Trophoblast cell (in vitro differentiated cells and primary cell): ENCODE data around the gene SLC15A3.
"Not testable (repeated sequence)": the region's sequence is repeated elsewhere in the genome, so short reads cannot be mapped to it uniquely, and the experiment has no call there.

Experiments used
- DNase-seq, 2 donors: peaks; one replicate each; pipeline ENCODE4 v3.0.0-alpha.2; 2016
- H2AFZ ChIP-seq: 2 replicates; pipeline ENCODE4 v1.6.1; 2013; ENCODE audit warnings: low read length, moderate library complexity, mild to moderate bottlenecking; ENCODE audit not compliant: insufficient read depth, poor library complexity
- H2AK5ac ChIP-seq: 2 replicates; pipeline ENCODE4 v1.6.1; 2013; ENCODE audit warnings: mild to moderate bottlenecking, low read length
- H2BK120ac ChIP-seq: 2 replicates; pipeline ENCODE4 v1.6.1; 2013; ENCODE audit warnings: low read length, mild to moderate bottlenecking, moderate library complexity; ENCODE audit not compliant: insufficient read depth, poor library complexity
- H2BK12ac ChIP-seq: 2 replicates; pipeline ENCODE4 v1.6.1; 2013; ENCODE audit warnings: mild to moderate bottlenecking, low read length, moderate library complexity
- H2BK5ac ChIP-seq: 2 replicates; pipeline ENCODE4 v1.6.1; 2013; ENCODE audit warnings: low read length, low read depth, moderate library complexity, mild to moderate bottlenecking; ENCODE audit not compliant: poor library complexity
- H3K14ac ChIP-seq: 2 replicates; pipeline ENCODE4 v1.6.1; 2013; ENCODE audit warnings: mild to moderate bottlenecking, low read length
- H3K18ac ChIP-seq: 2 replicates; pipeline ENCODE4 v1.6.1; 2013; ENCODE audit warnings: mild to moderate bottlenecking, low read length
- H3K23ac ChIP-seq: 2 replicates; pipeline ENCODE4 v1.6.1; 2013; ENCODE audit warnings: low read length
- H3K27ac ChIP-seq: 2 replicates; pipeline ENCODE4 v1.5.1; 2013; ENCODE audit warnings: low read depth, mild to moderate bottlenecking, inconsistent platforms, low read length, moderate library complexity
- H3K27me3 ChIP-seq: 2 replicates; pipeline ENCODE4 v1.6.1; 2013; ENCODE audit warnings: inconsistent platforms, mild to moderate bottlenecking, low read length, moderate library complexity; ENCODE audit not compliant: insufficient read depth
- H3K36me3 ChIP-seq, 2 experiments: 1 replicate in 1 of 2; 2 replicates in 1 of 2; pipeline ENCODE4 v1.6.1; 2013; ENCODE audit warnings: low read length in 2 of 2, mild to moderate bottlenecking in 2 of 2, moderate library complexity in 1 of 2; ENCODE audit not compliant: insufficient read depth in 2 of 2, control insufficient read depth in 1 of 2
- H3K4ac ChIP-seq: 2 replicates; pipeline ENCODE4 v1.6.1; 2013; ENCODE audit warnings: low read depth, mild to moderate bottlenecking, low read length, moderate library complexity
- H3K4me1 ChIP-seq, 2 experiments: 1 replicate in 1 of 2; 2 replicates in 1 of 2; pipeline ENCODE4 v1.6.1; 2013; ENCODE audit warnings: low read length in 2 of 2, mild to moderate bottlenecking in 2 of 2, moderate library complexity in 1 of 2; ENCODE audit not compliant: insufficient read depth in 2 of 2, control insufficient read depth in 1 of 2
- H3K4me2 ChIP-seq: 2 replicates; pipeline ENCODE4 v1.6.1; 2013; ENCODE audit warnings: inconsistent platforms, mild to moderate bottlenecking, low read length, moderate library complexity
- H3K4me3 ChIP-seq: 2 replicates; pipeline ENCODE4 v1.5.1; 2013; ENCODE audit warnings: mild to moderate bottlenecking, low read depth, low read length, inconsistent platforms
- H3K79me1 ChIP-seq: one replicate; pipeline ENCODE4 v1.6.1; 2013; ENCODE audit warnings: low read length
- H3K79me2 ChIP-seq: 2 replicates; pipeline ENCODE4 v1.6.1; 2013; ENCODE audit warnings: low read length, mild to moderate bottlenecking; ENCODE audit not compliant: control insufficient read depth, insufficient read depth, poor library complexity
- H3K9ac ChIP-seq: 2 replicates; pipeline ENCODE4 v1.6.1; 2013; ENCODE audit warnings: mild to moderate bottlenecking, low read length
- H3K9me3 ChIP-seq: 2 replicates; pipeline ENCODE4 v1.6.1; 2013; ENCODE audit warnings: low read depth, mild to moderate bottlenecking, control low read depth, inconsistent platforms, low read length; ENCODE audit not compliant: insufficient read depth
- H4K12ac ChIP-seq: 2 replicates; pipeline ENCODE4 v1.6.1; 2013; ENCODE audit warnings: low read depth, mild to moderate bottlenecking, low read length, moderate library complexity
- H4K8ac ChIP-seq: 2 replicates; pipeline ENCODE4 v1.6.1; 2013; ENCODE audit warnings: low read depth, mild to moderate bottlenecking, low read length, moderate library complexity
- H4K91ac ChIP-seq: one replicate; pipeline ENCODE4 v1.6.1; 2013; ENCODE audit warnings: low read depth, mild to moderate bottlenecking, low read length, moderate library complexity
- WGBS: extraction: QIAGEN DNeasy Blood & Tissue Kit; methylation state at CpG from one replicate; pipeline ENCODE4 v1.1.7; 2013; ENCODE audit warnings: missing lambda C conversion rate; ENCODE audit not compliant: insufficient read length, insufficient coverage; ENCODE audit errors: extremely low coverage; 5-methylcytosine and 5-hydroxymethylcytosine counted together

Gene SLC15A3

DNA sequence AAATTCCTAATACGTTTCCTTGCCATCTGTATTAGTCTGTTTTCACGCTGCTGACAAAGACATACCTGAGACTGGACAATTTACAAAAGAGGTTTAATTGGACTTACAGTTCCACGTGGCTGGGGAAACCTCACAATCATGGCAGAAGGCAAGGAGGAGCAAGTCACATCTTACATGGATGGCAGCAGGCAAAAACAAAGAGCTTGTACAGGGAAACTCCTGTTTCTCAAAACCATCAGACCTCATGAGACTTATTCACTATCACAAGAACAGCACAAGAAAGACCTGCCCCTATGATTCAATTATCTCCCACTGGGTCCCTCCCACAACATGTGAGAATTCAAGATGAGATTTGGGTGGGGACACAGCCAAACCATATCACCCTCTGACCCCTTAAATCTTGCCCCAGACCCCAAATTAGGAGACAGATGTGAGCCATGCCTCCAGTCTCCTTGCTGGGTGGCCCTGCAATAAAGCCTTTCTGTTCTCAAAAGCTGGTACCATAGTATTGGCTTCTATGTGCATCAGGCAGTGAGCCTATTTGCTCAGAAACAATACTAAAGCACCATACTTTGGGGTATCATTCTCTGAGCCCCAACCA is 42.2 kb downstream of the SLC15A3 start:
- not testable (repeated sequence) for H3K14ac ChIP-seq, DNase-seq, H2BK120ac ChIP-seq, H3K36me3 ChIP-seq, H3K9me3 ChIP-seq, H3K4me1 ChIP-seq, H3K9ac ChIP-seq, H4K91ac ChIP-seq, H4K12ac ChIP-seq, H2BK5ac ChIP-seq, H4K8ac ChIP-seq, H2AK5ac ChIP-seq, H3K23ac ChIP-seq, H3K4ac ChIP-seq, H3K4me2 ChIP-seq, H3K18ac ChIP-seq, H2BK12ac ChIP-seq, H3K27me3 ChIP-seq, H3K4me3 ChIP-seq, H2AFZ ChIP-seq, H3K27ac ChIP-seq
- WGBS, result no CpG with 5 or more reads among the region's 3 CpGs
- Histone ChIP-seq H3K79me1 (peaks cover 16% of the 10 kb centered on the region), H3K79me2 (peaks cover 15% of the 10 kb centered on the region)

DNA sequence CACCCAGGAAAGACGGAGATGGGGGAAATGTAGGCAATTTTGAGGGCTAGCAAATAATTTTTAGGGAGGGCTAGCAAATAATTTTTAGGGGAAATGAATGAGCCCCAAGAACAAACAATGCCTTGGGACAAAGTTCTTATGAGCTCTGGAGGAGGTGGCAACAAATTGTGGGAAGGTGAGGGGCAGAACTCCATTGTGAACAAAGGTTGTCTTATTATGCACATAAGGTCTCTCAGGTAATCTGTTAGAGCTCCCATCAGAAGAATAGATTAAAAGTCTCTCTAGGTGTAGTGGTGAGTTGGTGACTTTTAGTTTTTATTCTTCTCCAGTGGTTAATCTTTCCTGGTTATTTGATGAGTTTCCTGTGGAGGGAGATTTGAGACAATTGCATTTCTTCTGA is 43.2 kb downstream of the SLC15A3 start:
- Histone ChIP-seq H3K9ac (no peak overlapping the region), H3K9me3 (no peaks in the 10 kb centered on the region), H3K4ac (no peak overlapping the region), H3K4me1 (peaks cover 8 to 9% of the 10 kb centered on the region in 2 experiments), H2BK120ac (no peak overlapping the region), H4K12ac (no peak overlapping the region), H4K8ac (no peak overlapping the region), H2BK12ac (no peak overlapping the region), H4K91ac (no peak overlapping the region), H3K79me2 (peaks cover 8% of the 10 kb centered on the region), H2AK5ac (no peak overlapping the region), H3K27ac (no peak overlapping the region), H3K27me3 (no peaks in the 10 kb centered on the region), H3K14ac (no peak overlapping the region), H3K18ac (no peak overlapping the region), H3K36me3 (no peaks in the 10 kb centered on the region), H3K4me3 (no peak overlapping the region), H3K4me2 (no peak overlapping the region), H3K79me1 (peaks cover 7% of the 10 kb centered on the region), H2BK5ac (no peak overlapping the region), H3K23ac (no peak overlapping the region), H2AFZ (no peak overlapping the region)
- no peak for DNase-seq
- no CpG with 5 or more reads among the region's 1 CpG for WGBS

DNA sequence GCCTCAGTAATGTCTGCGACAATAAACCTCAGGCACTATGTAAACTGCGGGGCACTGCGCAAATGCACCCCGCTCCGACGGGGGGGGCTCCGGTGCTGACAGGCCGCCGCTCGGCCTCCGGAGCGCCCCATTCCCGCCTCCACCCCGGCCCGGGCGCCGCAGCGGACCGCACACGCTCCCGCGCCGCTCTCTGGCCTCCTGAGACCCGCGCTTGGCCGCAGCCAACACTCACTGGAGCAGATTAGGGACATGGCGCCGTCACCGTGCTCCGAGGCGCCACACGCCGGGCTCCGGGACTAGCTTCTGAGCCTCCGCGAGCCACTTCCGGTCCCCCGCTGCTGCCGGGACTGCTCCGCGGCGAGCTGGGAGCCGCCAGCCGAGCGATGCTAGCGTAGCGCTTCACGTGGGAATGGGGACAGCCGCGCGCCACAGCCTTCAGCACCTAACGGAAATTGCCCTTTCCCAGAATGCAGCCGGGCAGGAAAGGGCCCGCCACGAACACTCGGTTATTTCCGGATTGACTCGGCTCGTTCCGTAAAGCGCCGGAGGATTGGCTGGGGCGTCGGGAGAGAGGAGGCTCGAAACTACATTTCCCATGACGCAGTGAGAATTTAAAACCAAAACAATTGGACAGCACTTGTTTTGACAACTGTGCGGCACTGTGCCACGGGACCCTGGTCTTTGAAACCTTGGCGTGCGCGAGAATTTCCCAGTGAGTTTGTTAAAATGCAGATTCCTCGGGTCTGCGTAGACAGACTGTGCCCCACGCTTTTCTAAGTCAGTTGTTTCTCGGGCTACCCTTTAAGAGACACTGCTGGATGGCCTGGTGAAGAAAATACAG is 45.6 kb downstream of the SLC15A3 start, which contains the start of gene PRPF19:
PRPF19 (minus strand) TSS at position 454 of the 841 bp plus-strand sequence; CDS start at position 251, 203 bp downstream.
- Histone ChIP-seq H4K8ac (peak within 1 kb of the TSS; percentile 81), H3K9ac (peak within 1 kb of the TSS; percentile 85), H3K9me3 (no peaks in the 10 kb centered on the region), H3K4me2 (peak within 1 kb of the TSS; percentile 98), H3K4ac (peak within 1 kb of the TSS; percentile 86), H2BK5ac (peak within 1 kb of the TSS; percentile 37), H2BK12ac (no peak within 1 kb of the TSS), H3K18ac (peak within 1 kb of the TSS; percentile 57), H3K27me3 (no peaks in the 10 kb centered on the region), H3K79me2 (peaks cover 8% of the 10 kb centered on the region), H4K91ac (peak within 1 kb of the TSS; percentile 79), H3K4me3 (peak within 1 kb of the TSS; percentile 95), H2BK120ac (peak within 1 kb of the TSS; percentile 45), H3K27ac (peak within 1 kb of the TSS; percentile 81), H3K36me3 (peaks cover 16 to 23% of the 10 kb centered on the region in 2 experiments), H4K12ac (peak within 1 kb of the TSS; percentile 73), H3K14ac (peak within 1 kb of the TSS; percentile 91), H2AK5ac (peak within 1 kb of the TSS; percentile 13), H3K23ac (no peak within 1 kb of the TSS), H3K79me1 (peaks cover 4% of the 10 kb centered on the region), H3K4me1 (peaks cover 2 to 4% of the 10 kb centered on the region in 2 experiments), H2AFZ (peak within 1 kb of the TSS; percentile 69)
- no CpG with 5 or more reads among the region's 75 CpGs for WGBS
- peak; percentile 98 to 100 for DNase-seq

DNA sequence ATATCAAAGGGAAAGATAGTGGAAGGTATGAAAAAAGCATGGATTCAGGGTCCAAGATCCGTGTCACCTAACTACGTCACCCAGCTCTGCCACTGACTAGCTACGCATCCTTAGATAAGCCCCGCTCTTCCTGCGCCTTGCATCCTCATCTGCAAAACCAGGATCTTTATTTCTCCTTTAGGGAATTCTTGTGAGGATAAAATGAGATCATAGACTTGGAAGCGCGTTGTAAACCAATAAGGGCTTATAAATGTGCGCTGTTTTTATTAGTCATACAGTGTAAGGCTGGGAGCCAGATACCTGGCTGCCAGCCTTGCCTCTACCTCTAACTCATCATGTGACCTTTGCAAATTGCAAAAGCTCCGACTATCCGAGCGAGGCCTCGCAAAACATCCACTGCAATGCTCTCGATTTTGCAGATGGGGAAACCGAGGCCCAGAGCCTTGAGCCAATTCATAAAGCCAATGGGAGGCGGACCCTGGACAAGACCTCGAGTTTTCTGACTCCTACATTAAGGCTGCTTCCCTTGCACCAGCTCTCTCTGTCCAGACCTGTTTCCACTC is 46.3 kb downstream of the SLC15A3 start:
- H3K23ac ChIP-seq, result no peak overlapping the region
- peak overlapping the region; percentile 87 for H3K4me2 ChIP-seq
- H2AK5ac ChIP-seq, result peak overlapping the region; percentile 13
- peak overlapping the region; percentile 79 for H4K91ac ChIP-seq
- peak overlapping the region; percentile 45 for H2BK120ac ChIP-seq
- no peaks in the 10 kb centered on the region for H3K27me3 ChIP-seq
- peak overlapping the region; percentile 86 for H3K4ac ChIP-seq
- DNase-seq, result peak; percentile 12 to 45
- no peak overlapping the region for H3K18ac ChIP-seq
- H3K4me1 ChIP-seq, result peaks cover 2 to 4% of the 10 kb centered on the region in 2 experiments
- H2AFZ ChIP-seq, result peak overlapping the region; percentile 69
- H3K9ac ChIP-seq, result peak overlapping the region; percentile 83
- no peak overlapping the region for H2BK5ac ChIP-seq
- peaks cover 8% of the 10 kb centered on the region for H3K79me2 ChIP-seq
- H3K79me1 ChIP-seq, result peaks cover 4% of the 10 kb centered on the region
- H2BK12ac ChIP-seq, result no peak overlapping the region
- peak overlapping the region; percentile 81 for H4K8ac ChIP-seq
- peak overlapping the region; percentile 91 for H3K14ac ChIP-seq
- no peaks in the 10 kb centered on the region for H3K9me3 ChIP-seq
- no peak overlapping the region for H3K27ac ChIP-seq
- peak overlapping the region; percentile 95 for H3K4me3 ChIP-seq
- H4K12ac ChIP-seq, result peak overlapping the region; percentile 73
- peaks cover 23 to 30% of the 10 kb centered on the region in 2 experiments for H3K36me3 ChIP-seq
- WGBS, result no CpG with 5 or more reads among the region's 16 CpGs
